GM18505 (cell line): Measurements from ENCODE around the gene ARHGAP8.
"Not testable (repeated sequence)": the region's sequence is repeated elsewhere in the genome, so short reads cannot be mapped to it uniquely, and the experiment has no call there.

ENCODE experiments used
- ATAC-seq: cut with Tn5 transposase; IDR thresholded peaks from one replicate; pipeline ENCODE4 v1.9.1; 2021; ENCODE audit not compliant: unreplicated experiment
- POLR2A ChIP-seq: IDR thresholded peaks from 4 replicates; pipeline ENCODE4 v1.6.1; 2011; ENCODE audit warnings: borderline replicate concordance; ENCODE audit not compliant: insufficient read depth, insufficient read length; ENCODE audit errors: extremely low read depth

ARHGAP8 gene

GRCh38 chr22:44783091-44783490 lies 30.7 kb downstream of the ARHGAP8 start:
- no peak for ATAC-seq
- TF ChIP-seq POLR2A, result no peak

DNA sequence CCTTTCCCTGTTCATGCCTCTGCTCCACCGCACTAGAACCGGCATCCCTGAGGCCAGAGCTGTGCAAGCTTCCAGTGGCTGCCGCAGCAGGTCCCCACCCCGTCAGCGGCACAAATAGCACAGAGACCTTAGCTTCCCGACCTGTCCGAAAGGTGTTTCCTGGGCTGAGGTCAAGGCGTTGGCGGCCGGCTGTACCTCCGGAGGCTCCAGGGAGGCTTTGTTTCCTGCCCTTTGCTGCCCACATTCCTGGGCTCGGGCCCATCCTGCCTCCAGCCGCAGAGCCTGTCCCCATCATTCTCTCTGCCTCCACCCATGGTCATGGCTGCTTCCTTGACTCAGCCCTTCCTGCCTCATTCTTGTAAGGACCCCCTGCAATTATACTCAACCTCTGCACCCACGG lies 31.2 kb downstream of the ARHGAP8 start:
- no peak for ATAC-seq
- TF ChIP-seq POLR2A, result no peak

GRCh38 chr22:44786136-44786535 lies 33.8 kb downstream of the ARHGAP8 start:
- TF ChIP-seq POLR2A, result no peak
- ATAC-seq, result no peak

GRCh38 chr22:44786610-44787009 lies 34.2 kb downstream of the ARHGAP8 start:
- ATAC-seq, result no peak
- TF ChIP-seq POLR2A, result no peak

GRCh38 chr22:44787832-44788231 lies 35.5 kb downstream of the ARHGAP8 start:
- no peak for ATAC-seq
- no peak for TF ChIP-seq POLR2A

GRCh38 chr22:44793106-44793505 lies 40.7 kb downstream of the ARHGAP8 start:
- TF ChIP-seq POLR2A, result no peak
- no peak for ATAC-seq

DNA sequence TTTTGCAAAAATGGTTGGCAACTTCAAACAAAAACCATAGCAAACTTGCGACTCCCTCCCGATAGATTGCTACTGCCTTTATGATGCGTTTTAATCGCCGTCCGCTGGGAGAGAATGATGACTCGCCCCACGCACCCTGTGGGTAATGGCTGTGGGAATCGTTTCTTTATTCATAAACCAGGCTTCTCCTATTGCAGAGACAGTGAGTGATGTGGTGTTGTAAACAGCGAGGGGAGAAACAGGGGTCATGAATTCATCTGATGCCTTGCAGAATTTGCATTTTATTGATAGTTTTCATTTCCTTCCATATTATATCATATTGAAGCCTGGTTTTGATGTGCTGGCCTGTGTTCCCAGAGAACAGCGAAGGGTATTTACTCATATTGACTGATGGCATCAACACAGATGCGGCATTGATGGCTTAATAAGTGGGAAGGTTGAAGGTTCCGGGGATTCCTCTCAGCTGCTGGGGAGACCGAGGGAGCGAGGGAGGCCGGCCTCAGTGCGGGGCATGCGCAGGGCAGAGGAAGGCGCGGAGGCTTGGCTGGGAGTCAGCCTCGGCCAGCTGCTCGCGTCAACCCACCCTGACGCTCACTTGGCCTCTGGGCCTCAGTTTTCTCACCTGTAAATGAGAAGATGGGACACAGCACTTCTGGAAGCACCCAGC lies 41.3 kb downstream of the ARHGAP8 start:
- no peak for TF ChIP-seq POLR2A
- no peak for ATAC-seq

GRCh38 chr22:44795701-44796630 lies 43.6 kb downstream of the ARHGAP8 start:
- ATAC-seq, result no peak

GRCh38 chr22:44797181-44797725 lies 44.9 kb downstream of the ARHGAP8 start:
- ATAC-seq, result no peak
- no peak for TF ChIP-seq POLR2A

More at GRCh38 chr22:44795701-44796630, 43.6 kb downstream of the ARHGAP8 start:
- TF ChIP-seq POLR2A, result no peak

DNA sequence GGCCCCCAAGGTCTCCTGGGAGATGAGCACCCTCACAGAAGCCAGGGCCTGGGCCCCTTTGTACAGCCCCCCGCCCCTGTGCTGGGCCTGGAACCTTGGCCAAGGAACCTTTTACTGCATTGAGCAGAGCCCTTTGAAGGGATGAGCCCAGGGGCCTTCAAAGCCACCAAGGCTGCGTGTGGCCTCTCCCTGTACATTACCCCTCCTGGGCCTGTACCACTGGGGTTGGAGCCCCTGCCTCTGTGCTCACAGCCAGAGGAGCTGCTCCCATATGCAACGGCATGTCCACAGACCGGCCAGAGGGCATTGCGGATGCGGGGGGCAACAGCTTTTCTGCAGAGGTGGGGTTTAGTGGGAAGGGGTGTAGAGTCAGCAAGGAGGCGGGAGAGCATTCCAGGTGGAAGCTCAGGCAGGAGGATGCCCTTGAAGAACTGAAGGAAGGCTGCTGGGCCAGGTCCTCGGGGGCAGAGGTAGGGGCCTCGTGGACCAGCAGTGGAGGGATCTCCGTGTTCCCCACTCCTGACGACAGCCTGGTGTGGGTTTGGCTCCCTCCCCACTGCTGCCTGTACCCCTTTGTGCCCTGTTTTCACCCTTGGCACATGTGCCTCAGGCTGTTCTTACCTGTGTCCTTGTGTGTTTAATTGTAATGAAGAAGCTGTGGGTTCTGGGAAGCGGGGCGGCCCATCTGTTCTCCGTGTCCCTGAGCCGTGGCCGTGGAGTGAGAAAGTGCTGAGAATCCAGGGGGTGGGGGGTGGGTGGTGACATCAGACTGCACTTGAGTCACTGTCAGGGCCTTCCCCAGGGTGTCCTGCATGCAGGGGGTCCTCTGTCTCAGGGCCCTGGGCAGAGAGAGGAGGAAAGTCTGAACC lies 46.9 kb downstream of the ARHGAP8 start:
- no peak for ATAC-seq
- no peak for TF ChIP-seq POLR2A

GRCh38 chr22:44799946-44800634 lies 47.7 kb downstream of the ARHGAP8 start:
- ATAC-seq, result not testable (repeated sequence)

- ATAC-seq, result no peak
Measured at GRCh38 chr22:44801476-44801875, 49.1 kb downstream of the ARHGAP8 start.

GRCh38 chr22:44802071-44802700 lies 49.8 kb downstream of the ARHGAP8 start:
- no peak for TF ChIP-seq POLR2A
- ATAC-seq, result no peak

More at GRCh38 chr22:44801476-44801875, 49.1 kb downstream of the ARHGAP8 start:
- TF ChIP-seq POLR2A, result no peak

DNA sequence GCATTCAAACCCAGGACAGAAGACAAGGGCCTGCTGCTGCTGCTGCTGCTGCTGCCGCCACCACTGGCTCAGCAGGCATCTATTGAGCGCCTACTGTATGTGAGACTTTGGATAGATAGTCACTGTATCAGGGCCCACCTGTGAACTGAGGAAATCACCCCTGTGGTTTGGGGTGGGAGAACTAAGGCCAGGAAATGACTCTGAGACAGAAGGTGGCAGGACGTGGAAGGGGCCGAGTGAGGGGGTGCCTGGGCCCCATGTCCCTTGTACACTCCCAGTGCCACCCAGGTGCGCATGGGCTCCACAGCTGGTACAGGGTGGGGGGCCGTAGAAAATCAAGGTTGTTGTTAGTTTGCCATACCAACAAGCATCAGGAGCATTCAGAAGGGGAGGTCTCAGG lies 50.6 kb downstream of the ARHGAP8 start:
- ATAC-seq, result no peak
- TF ChIP-seq POLR2A, result no peak
